HG03097 (cell line): ENCODE results near the gene ATG7.

Source experiments
- ATAC-seq: cut with Tn5 transposase; IDR thresholded peaks from one replicate; pipeline ENCODE4 v1.9.1; 2021; ENCODE audit not compliant: unreplicated experiment, low FRiP score

Gene ATG7

DNA sequence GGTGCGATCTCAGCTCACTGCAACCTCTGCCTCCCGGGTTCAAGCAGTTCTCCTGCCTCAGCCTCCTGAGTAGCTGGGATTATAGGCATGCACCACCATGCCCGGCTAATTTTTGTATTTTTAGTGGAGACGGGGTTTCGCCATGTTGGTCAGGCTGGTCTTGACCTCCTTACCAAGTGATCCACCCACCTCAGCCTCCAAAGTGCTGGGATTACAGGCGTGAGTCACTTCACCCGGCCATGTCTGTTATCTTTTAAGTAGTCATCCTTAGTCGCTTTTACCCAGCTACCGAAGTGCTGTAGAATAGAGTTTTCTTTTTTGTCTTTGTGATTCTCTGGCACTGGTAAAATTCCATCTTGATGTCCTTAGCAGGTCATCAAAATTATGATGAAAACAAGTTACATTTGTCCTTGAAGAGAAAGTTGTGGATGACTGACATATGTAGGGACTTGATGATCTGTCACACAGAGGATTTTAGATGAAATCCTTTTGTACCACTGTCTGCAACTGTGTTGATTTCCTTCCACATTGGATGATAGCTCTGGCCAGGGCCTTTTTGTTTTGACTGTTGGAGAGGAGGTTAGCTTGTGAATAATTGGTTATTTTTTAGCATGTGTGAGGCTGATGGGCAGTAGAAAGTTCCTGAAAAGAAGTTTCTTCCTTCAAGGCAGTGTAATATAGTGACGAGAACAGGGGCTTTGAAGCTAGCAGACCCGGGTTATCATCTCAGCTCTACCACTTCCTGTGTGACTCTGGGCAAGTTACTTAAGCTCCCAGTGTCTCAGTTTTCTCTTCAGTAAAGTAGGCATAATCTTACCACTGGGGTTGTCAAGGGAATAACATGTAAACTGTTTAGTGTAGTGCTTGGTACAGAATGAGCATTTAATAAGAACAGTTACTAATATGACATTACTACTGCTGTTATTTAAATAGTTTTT, 18.8 kb downstream of the ATG7 start:
- no peak for ATAC-seq

DNA sequence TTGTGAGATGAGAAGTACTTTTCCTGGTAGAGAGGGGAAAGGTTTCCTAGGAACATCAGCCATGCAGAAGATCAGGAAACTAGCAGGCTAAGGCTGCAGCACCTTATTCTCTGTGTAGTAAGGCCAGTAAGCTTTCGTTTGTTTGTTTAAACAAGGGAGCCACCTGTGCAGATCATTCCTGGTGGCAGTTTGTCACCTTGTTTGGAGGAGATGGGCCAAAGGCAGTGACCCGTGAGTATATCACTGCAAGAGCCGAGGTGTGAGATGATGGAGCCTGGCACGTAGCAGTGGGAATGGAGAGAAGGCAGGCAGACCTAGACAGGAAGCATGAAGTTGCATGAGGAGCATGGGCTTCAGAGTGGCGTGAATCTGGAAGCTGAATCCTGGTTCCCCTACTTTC, 19.6 kb downstream of the ATG7 start:
- ATAC-seq, result no peak

DNA sequence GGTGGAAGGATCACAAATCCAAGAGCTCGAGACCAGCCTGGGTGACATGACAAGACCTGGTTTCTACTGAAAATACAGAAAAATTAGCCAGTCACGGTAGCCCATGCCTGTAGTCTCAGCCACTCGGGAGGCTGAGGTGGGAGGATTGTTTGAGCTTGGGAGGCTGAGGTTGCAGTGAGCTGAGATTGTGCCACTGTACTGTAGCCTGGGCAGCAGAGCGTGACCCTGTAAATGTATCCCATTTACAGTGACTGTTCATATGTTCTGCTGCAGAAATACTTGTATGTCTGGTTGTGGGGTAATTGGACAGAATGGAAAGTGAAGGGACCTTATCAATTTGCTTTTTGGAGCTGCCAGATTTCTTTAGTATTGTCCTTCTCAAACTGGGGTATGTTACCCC, 24.9 kb downstream of the ATG7 start:
- no peak for ATAC-seq

DNA sequence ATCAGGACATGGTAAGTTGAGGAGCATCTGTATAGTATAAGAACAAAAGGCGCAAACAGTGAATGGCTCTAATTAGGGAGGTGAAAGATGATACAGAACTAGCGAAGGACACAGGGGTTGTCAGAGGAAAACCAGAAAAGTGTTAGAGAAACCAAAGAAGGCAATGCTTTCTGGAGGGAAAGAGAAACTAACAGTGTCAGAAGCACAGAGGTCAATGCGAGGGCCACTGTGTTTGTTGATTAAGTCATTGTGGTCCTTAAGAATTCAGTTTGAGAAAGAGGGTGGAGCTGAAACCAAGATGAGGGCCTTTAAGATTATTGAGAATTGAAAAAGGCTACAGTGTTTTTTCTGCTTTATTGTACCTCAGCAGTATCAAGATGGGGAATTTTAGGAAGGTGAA, 28.8 kb downstream of the ATG7 start:
- peak; percentile 87 for ATAC-seq

DNA sequence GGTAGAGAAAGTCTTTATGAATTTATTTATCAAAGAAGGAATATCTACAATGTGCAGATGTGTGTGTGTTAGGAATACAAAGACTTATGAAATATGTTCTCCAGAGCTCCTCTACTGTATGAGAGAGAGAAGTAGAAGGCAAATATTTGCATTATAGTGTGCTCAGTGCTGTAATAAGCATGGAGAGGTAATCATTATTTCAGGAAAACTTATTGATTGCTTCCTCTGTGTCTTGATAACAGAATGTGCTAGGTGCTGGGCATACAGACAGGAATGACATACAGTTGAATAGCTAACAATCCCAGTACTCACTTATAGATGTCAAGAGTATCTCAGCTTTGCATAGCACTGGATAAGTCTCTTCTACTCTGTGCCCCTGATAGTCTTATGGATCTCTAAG, 30.2 kb downstream of the ATG7 start:
- no peak for ATAC-seq

DNA sequence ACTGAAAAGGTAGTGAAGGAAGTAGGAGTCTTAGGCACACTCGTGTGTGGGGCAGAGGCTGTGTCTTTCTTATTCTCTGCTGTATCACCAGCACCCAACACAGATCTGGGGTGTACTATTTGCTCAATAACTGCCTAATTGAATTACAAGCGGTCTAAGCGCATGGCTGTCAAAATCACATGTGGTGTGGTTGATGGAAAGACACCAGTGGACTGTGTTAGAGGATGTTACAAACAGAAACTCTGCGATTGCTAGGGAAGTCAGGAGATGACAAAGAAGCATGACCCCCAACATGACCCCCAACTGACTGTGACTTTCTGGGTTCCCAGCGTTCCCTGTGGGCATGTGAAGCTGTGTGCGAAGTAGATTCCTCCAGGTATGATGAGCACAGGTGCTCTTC, 32.0 kb downstream of the ATG7 start:
- ATAC-seq, result no peak

DNA sequence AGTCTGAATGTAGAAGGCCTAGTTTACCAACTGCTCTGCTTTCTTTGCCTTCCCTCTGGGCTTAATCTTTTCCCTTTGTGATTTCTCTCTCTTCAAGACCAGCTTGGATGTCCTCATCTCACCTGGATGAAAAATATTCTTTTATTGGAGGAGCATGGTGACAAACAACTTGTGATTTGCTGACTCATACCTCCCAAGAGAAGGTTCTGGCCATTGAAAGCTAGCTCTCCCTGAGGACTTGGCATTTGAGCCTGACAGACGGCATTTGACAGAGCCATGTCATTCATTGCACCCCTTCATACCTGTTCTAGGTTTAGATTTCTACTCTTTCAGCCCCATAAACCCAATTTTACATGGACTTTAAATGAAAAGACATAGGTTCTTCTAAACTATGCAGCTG, 33.3 kb downstream of the ATG7 start:
- no peak for ATAC-seq

DNA sequence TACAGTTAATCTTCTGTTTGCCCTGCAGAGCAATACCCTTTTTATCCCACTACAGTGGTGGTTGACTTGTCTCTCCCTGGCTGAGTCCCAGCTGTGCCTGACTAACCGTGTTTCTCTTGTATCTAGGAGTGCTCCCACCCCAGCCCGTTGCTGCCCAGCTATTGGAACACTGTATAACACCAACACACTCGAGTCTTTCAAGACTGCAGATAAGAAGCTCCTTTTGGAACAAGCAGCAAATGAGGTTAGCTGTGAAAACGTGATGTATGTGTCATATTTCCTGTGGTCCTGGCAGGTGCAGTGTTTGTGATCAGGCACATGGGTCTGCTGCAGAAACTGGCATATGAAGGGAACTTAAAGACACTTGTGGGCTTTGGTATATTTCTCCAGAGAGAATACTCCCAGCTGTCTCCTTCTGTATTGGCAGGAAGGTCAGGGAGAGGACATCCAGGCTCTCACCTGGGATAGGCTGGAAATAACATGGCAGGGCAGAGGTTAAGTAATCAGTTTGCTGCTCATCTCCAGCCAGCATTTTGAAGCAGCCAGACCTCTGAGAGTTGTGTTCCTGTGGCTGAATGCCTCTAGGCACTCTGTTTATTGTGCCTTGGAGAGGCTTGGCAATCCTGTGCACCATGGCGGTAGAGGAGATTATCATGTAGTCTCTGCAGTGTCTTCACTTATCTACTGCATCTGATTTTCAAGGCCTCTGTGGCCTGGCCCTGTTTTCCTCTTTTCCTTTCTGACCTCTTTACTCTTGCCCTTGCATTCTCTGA, 34.8 kb downstream of the ATG7 start:
- peak; percentile 53 for ATAC-seq

DNA sequence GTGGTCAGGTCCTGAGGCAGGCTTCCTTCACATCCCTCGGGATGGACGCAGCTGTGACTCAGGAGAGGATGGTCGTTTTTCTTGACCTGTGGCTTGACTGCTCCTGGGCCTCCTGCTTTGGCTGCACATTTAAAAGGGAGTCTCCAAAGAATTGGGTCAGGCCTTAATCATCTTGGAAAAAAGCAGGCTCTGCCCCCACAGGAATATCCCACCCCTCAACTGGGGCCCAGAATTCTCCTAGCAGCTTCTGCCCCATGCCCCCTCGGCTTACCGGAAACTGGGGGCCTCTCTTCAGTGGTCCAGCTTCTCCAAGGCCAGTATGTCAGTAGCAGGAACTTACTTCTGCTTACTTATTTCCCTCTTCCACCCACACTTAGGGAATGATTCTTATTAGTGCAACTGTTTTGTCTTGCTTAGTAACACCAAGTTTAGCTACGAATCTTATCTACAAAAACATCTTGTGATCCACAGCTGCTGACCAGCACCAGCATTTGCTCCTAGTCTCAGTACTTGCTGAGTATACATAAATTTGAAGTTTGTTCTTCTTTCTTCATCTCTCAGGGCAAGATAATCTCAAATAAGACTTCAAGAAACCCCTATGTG, 35.7 kb downstream of the ATG7 start:
- ATAC-seq, result no peak

DNA sequence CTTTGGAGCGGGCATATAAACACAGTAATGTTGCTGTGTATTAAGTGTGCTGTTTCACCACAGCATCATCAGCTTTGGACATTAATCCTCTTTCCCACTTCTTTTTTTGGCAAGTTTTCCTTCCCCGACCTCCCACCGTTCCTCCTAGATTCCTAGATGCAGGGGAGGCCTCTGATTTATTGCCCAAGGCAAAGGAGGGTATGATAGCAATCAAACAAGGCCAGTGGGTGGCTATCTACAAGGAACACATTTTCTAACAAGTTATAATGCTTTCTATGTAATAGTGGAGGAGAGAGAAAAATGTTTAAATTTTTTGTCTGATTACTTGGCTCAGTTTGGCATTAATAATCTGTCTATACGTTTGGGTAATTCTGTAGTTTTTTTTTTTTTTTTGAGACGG, 38.1 kb downstream of the ATG7 start:
- ATAC-seq, result no peak

DNA sequence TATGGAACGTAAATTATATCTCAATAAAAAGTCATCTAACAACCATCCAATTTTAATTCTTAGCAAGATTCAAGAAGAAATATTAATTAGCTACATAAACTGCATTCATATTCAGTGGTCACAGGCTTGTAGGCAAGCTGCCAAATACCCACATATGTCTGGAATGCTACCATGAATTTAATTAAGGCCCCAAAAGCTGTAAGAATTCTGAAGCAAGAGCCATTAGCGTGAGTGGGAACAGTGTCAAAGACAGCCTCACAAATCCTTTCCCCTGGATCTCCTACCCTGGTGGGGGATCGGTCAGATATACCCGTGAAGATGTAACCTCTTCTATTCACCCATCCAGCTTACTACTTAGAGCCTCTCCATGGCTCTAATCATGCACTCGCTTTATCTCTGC, 40.0 kb downstream of the ATG7 start:
- no peak for ATAC-seq

DNA sequence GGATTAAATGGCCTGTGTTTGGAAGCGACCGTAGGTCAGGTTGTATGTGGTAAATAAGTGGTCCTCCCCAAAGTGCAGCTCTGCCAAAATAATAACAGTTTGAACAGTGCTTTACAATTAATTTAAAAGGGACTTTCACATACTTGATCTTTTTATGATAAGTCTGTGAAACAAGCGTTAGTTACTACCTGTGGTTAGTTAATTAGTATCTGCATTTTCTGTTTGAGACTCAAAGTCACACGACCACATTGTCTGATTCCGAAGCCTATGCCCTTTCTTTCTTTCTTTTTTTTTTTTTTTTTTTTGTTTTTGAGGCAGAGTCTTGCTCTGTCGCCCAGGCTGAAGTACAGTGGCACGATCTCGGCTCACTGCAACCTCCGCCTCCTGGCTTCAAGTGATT, 45.1 kb downstream of the ATG7 start:
- no peak for ATAC-seq

DNA sequence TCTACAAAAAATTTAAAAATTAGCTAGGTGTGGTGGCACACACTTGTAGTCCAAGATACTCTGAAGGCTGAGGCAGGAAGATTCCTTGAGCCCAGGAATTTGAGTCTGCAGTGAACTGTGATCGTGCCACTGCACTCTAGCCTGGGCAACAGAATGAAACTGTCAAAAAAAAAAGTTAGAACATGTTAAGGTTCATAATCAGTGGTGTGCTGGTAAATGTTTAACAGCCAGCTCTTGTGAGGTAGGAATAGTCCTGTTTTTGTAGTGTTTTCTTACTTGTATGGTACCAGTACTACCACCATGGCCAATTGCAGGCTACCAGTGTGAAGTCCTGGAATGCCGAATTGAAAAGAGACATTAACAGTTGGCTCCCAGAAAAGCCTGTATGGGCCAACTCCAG, 50.7 kb downstream of the ATG7 start:
- ATAC-seq, result no peak

DNA sequence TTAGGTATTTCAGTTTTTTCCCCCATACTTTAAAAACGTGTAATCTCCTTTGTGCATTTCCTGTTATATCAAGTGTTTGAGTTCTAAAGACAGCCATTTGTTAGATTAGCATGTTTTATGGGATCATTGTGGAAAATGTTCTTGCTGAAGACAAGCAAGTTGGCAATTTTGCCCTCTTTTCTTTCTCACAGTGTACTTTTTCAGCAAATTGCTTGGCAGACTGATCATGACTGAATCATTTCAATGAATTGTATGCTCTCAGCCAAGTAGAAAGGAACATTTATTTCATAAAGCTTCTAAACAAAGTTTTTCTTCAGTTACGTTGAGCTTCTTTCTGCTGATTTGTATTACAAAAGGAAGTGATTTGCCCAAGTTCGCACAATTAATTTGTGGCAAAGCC, 51.6 kb downstream of the ATG7 start:
- no peak for ATAC-seq

DNA sequence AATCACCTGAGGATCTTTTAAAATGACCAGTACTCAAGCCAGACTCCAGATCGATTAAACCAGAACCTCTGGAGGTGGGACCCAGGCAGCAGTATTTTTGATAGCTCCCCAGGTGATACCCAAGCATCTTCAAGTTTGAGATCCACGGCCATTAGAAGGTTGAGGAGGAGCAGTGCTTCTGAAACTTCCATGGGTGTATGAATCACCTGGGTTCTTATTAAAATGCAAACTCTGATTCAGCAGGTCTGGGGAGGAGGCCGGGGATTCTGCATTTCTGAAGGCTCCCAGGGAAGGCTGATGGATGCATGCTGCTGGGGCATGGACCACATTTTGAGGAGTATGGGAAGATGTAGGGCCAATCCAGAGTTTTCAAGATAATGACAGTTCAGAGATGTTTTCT, 55.4 kb downstream of the ATG7 start:
- ATAC-seq, result no peak

DNA sequence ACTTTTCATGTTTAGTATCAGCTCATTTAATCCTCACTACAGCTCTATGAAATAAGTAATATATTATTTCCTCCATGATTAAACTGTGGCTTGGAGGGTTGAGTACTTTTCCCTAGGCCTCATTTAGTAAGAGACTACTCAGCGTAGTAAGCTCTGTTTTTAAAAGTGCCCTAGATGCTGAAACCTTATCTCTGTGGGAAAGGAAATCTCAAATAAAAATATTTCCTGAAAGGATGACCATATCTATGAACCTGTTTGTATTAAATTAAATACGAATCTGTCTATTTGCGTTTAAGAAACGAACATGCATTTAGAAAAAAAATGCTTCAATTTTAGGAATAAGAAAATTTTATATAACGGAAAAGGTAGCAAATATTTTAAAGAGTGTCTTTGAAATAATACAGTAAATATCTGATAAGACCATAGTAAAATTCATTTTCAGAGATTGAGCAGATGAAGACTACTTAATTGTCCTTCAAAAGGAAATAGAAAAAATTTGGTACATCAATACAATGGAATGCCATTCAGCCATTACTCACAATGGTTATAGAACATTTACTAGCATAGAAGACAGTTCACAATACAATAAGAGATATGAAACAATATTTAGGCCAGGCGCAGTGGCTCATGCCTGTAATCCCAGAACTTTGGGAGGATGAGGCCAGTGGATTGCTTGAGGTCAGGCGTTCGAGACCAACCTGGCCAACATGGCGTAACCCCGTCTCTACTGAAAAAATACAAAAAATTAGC, 56.2 kb downstream of the ATG7 start:
- ATAC-seq, result no peak

DNA sequence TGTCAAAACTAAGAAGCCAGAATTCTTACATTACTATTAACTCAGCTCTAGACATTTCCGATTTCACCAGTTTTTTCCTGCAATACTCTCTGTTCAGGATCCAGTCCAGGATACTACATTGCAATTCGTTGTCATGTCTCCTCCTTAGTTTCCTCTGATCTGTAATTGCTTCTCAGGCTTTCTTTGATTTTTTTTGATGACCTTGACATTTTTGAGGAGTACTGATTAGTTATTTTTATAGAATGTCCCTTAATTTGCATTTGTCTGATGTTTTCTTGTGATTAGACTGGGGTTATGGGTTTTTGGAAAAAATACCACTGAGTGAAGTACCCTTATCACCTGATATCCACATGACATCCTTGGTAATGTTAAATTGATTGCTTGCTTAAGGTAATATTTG, 57.6 kb downstream of the ATG7 start:
- ATAC-seq, result no peak

DNA sequence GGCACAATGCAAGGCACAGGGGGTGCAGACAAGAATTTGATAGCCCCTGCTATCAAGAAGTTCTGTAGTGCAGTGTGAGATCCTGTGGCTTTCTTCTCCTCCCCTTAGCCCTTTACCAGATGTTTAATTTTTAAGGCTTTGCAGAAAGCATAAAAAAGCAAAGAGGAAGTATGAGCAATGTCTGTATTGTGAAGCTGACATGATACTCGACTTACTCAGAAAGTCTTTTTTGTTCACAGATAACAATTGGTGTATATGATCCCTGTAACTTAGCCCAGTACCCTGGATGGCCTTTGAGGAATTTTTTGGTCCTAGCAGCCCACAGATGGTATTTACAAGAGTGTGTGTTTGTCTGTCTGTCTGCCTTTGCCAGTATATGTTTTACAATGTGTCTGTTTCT, 58.9 kb downstream of the ATG7 start:
- ATAC-seq, result no peak

DNA sequence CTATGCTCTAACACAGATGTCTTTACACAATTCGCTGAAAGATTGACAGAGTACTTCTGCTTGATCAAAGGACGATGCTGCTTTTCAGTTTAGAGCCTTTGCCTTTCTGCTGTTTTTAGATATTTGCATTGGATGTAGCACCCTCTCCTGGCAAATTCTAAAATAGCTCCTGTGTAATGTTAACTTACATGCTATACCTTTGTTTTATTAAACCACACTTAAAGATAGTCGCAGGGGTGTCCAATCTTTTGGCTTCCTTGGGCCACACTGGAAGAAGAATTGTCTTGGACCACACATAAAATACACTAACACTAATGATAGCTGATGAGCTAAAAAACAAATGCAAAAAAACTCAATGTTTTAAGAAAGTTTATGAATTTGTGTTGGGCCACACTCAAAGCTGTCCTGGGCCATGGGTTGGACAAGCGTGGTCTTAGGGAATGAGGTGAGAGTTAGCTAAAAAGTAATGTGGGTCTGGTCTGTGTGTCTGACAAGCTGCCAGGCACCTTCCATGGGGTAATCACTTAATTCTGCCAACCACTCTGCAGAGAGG, 62.9 kb downstream of the ATG7 start:
- ATAC-seq, result no peak

DNA sequence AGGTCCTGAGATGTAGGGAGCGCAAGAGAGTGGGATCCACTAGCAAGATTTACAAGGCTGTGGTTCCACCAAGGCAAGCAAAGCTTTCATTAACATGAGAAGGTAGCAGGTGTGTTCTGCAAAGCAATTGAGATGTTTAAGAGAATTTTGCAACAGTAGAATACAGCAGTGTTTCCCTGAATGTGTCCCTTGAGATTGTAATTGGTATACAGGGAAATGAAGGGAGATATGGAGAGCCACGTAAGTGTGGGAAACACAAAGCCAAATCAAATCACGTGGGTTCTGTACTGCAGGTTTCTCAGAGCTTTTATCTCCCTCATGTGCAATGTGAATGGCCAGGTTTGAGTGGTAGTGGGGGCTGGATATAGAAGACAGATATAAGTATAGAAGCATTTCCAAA, 67.3 kb downstream of the ATG7 start:
- no peak for ATAC-seq

DNA sequence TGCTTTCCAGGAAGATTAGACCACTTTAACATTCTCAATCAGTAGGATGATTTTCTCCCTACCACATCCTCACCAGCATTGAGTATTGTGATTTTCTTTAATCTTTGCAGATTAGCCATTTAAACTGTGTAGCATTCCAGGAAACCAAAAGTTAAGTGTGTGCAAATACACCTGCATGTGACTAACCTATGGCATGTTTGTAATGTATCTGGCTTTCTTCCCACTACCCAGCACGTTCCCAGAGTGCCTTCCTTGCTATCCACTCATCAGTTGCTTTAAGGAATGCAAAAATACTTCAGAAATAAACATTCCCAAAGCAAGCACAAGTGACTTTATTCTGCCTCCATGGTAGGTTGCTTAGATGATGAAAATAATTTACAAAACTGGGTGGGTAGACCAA, 74.2 kb downstream of the ATG7 start:
- no peak for ATAC-seq
